ENCODE data around the gene FOSL1. TPM values are rescaled to one million over a fixed set of nuclear protein-coding genes. Genes with fewer than 3 reads are reported as not detected.

The FOSL1 gene
- total RNA-seq, 5 donors from 2014 or later (not counting 1 experiment from before 2014, with no cell fraction given): 0.49 to 1.6 (median 0.65) TPM

GRCh38 chr11:65915101-65915820, 15.1 kb upstream of the FOSL1 start:
- ChIA-PET CTCF (interaction anchor here in 1 of 2 donors (0.7 kb wide), 2 partner anchors 14 to 48 kb away, joined by 3 to 4 read pairs; no protein-coding TSS in a partner anchor), POLR2A (no interaction called here)
- no peak for DNase-seq
- Histone ChIP-seq H3K9me3 (no peaks in the 10 kb centered on the region), H3K27me3 (replicated peaks in 1 of 2; ENCODE audit: control insufficient read depth in 2 of 2, extremely low read depth in 1 of 2, insufficient read depth in 2 of 2, low read length in 1 of 2) (peaks cover 0 to 17% of the 10 kb centered on the region in 2 experiments), H3K4me3 (ENCODE audit: control insufficient read depth in 1 of 2, extremely low read depth in 1 of 2, low read length in 1 of 2) (no peak overlapping the region), H3K36me3 (ENCODE audit: control insufficient read depth in 2 of 2, extremely low read depth in 1 of 2, insufficient read depth in 1 of 2, low read length in 1 of 2) (peaks cover 0 to 12% of the 10 kb centered on the region in 2 donors), H3K4me1 (ENCODE audit: control insufficient read depth in 1 of 2, extremely low read depth in 1 of 2, insufficient read depth in 2 of 2, low read length in 2 of 2) (peaks cover 18 to 44% of the 10 kb centered on the region in 2 experiments), H3K27ac (ENCODE audit: low read length) (no peak overlapping the region)
- H3K27me3 Mint-ChIP-seq: no peaks in the 10 kb centered on the region
- peaks cover 29 to 36% (median 29%) of the 10 kb centered on the region in 3 donors for H3K4me1 Mint-ChIP-seq
- peak overlapping the region in 1 of 2 donors; percentile 2 for H3K27ac Mint-ChIP-seq
- peaks cover 7% of the 10 kb centered on the region for H3K36me3 Mint-ChIP-seq
- H3K4me3 Mint-ChIP-seq: no peak overlapping the region
- 87% methylated on average over 9 of the region's 10 CpGs for WGBS (ENCODE audit: insufficient coverage)
- ATAC-seq (replicated peaks in 1 of 4): no peak
- no peaks in the 10 kb centered on the region for H3K9me3 Mint-ChIP-seq

GRCh38 chr11:65912845-65913244, 12.7 kb upstream of the FOSL1 start:
- peaks cover 0 to 24% of the 10 kb centered on the region in 2 experiments for H3K27me3 ChIP-seq (replicated peaks in 1 of 2; ENCODE audit: control insufficient read depth in 2 of 2, extremely low read depth in 1 of 2, insufficient read depth in 2 of 2, low read length in 1 of 2)
- ChIA-PET CTCF (no interaction called here), POLR2A (no interaction called here)
- Mint-ChIP-seq H3K4me1 (peaks cover 24 to 33% (median 32%) of the 10 kb centered on the region in 3 donors), H3K4me3 (no peak overlapping the region), H3K9me3 (no peaks in the 10 kb centered on the region), H3K27me3 (peaks cover 0 to 4% of the 10 kb centered on the region in 2 donors), H3K36me3 (peaks cover 7% of the 10 kb centered on the region), H3K27ac (no peak overlapping the region)
- no peaks in the 10 kb centered on the region for H3K9me3 ChIP-seq
- peaks cover 0 to 11% of the 10 kb centered on the region in 2 donors for H3K36me3 ChIP-seq (ENCODE audit: control insufficient read depth in 2 of 2, extremely low read depth in 1 of 2, insufficient read depth in 1 of 2, low read length in 1 of 2)
- no peak overlapping the region for H3K27ac ChIP-seq (ENCODE audit: low read length)
- H3K4me3 ChIP-seq (ENCODE audit: control insufficient read depth in 1 of 2, extremely low read depth in 1 of 2, low read length in 1 of 2): no peak overlapping the region
- DNase-seq: no peak
- 72% methylated on average over 3 of the region's 4 CpGs for WGBS (ENCODE audit: insufficient coverage)
- peaks cover 12 to 37% of the 10 kb centered on the region in 2 experiments for H3K4me1 ChIP-seq (ENCODE audit: control insufficient read depth in 1 of 2, extremely low read depth in 1 of 2, insufficient read depth in 2 of 2, low read length in 2 of 2)
- ATAC-seq (replicated peaks in 1 of 4): no peak

GRCh38 chr11:65911682-65912568, 11.7 kb upstream of the FOSL1 start:
- H3K27me3 ChIP-seq (replicated peaks in 1 of 2; ENCODE audit: control insufficient read depth in 2 of 2, extremely low read depth in 1 of 2, insufficient read depth in 2 of 2, low read length in 1 of 2): peaks cover 0 to 31% of the 10 kb centered on the region in 2 experiments
- no peak for DNase-seq
- Mint-ChIP-seq H3K36me3 (peaks cover 5% of the 10 kb centered on the region), H3K27me3 (peaks cover under 1 to 4% of the 10 kb centered on the region in 2 donors), H3K4me1 (peaks cover 20 to 28% (median 26%) of the 10 kb centered on the region in 3 donors), H3K27ac (no peak overlapping the region), H3K9me3 (no peaks in the 10 kb centered on the region), H3K4me3 (no peak overlapping the region)
- POLR2A ChIA-PET: no interaction called here
- no peak overlapping the region for H3K27ac ChIP-seq (ENCODE audit: low read length)
- H3K4me1 ChIP-seq (ENCODE audit: control insufficient read depth in 1 of 2, extremely low read depth in 1 of 2, insufficient read depth in 2 of 2, low read length in 2 of 2): peaks cover 3 to 28% of the 10 kb centered on the region in 2 experiments
- H3K9me3 ChIP-seq: no peaks in the 10 kb centered on the region
- no peak for ATAC-seq (replicated peaks in 1 of 4)
- 61% methylated on average over 10 of the region's 14 CpGs for WGBS (ENCODE audit: insufficient coverage)
- no peak overlapping the region for H3K4me3 ChIP-seq (ENCODE audit: control insufficient read depth in 1 of 2, extremely low read depth in 1 of 2, low read length in 1 of 2)
- H3K36me3 ChIP-seq (ENCODE audit: control insufficient read depth in 2 of 2, extremely low read depth in 1 of 2, insufficient read depth in 1 of 2, low read length in 1 of 2): peaks cover 0 to 3% of the 10 kb centered on the region in 2 donors
- CTCF ChIA-PET: no interaction called here

GRCh38 chr11:65907878-65908277, 7.7 kb upstream of the FOSL1 start:
- Mint-ChIP-seq H3K4me3 (no peak overlapping the region), H3K27ac (no peak overlapping the region), H3K36me3 (no peaks in the 10 kb centered on the region), H3K9me3 (no peaks in the 10 kb centered on the region), H3K27me3 (peaks cover 1 to 4% of the 10 kb centered on the region in 2 donors), H3K4me1 (peaks cover 0 to 7% (median 6%) of the 10 kb centered on the region in 3 donors)
- ATAC-seq (replicated peaks in 1 of 4): no peak
- Histone ChIP-seq H3K27ac (ENCODE audit: low read length) (no peak overlapping the region), H3K36me3 (ENCODE audit: control insufficient read depth in 2 of 2, extremely low read depth in 1 of 2, insufficient read depth in 1 of 2, low read length in 1 of 2) (no peaks in the 10 kb centered on the region), H3K4me1 (ENCODE audit: control insufficient read depth in 1 of 2, extremely low read depth in 1 of 2, insufficient read depth in 2 of 2, low read length in 2 of 2) (peaks cover 0 to 8% of the 10 kb centered on the region in 2 experiments), H3K4me3 (ENCODE audit: control insufficient read depth in 1 of 2, extremely low read depth in 1 of 2, low read length in 1 of 2) (no peak overlapping the region), H3K9me3 (no peaks in the 10 kb centered on the region), H3K27me3 (replicated peaks in 1 of 2; ENCODE audit: control insufficient read depth in 2 of 2, extremely low read depth in 1 of 2, insufficient read depth in 2 of 2, low read length in 1 of 2) (peaks cover 0 to 42% of the 10 kb centered on the region in 2 experiments)
- no peak for DNase-seq
- CTCF ChIA-PET: no interaction called here
- POLR2A ChIA-PET: no interaction called here
- 89% methylated on average over 5 of the region's 6 CpGs for WGBS (ENCODE audit: insufficient coverage)

GRCh38 chr11:65906602-65907001, 6.4 kb upstream of the FOSL1 start:
- Mint-ChIP-seq H3K9me3 (no peaks in the 10 kb centered on the region), H3K4me1 (peaks cover 0 to 10% (median 6%) of the 10 kb centered on the region in 3 donors), H3K4me3 (no peak overlapping the region), H3K27ac (no peak overlapping the region), H3K27me3 (peaks cover 1 to 4% of the 10 kb centered on the region in 2 donors), H3K36me3 (no peaks in the 10 kb centered on the region)
- ATAC-seq (replicated peaks in 1 of 4) (no peak), DNase-seq (no peak)
- no peaks in the 10 kb centered on the region for H3K9me3 ChIP-seq
- 63% methylated on average over 1 of the region's 5 CpGs for WGBS (ENCODE audit: insufficient coverage)
- peaks cover 0 to 41% of the 10 kb centered on the region in 2 experiments for H3K27me3 ChIP-seq (replicated peaks in 1 of 2; ENCODE audit: control insufficient read depth in 2 of 2, extremely low read depth in 1 of 2, insufficient read depth in 2 of 2, low read length in 1 of 2)
- CTCF ChIA-PET: interaction anchor here (0.5 to 1.5 kb wide), 2 partner anchors 16 to 101 kb away, joined by 3 to 4 read pairs; partner anchors contain the start of gene CCDC85B (in 1 of the 2)
- H3K36me3 ChIP-seq (ENCODE audit: control insufficient read depth in 2 of 2, extremely low read depth in 1 of 2, insufficient read depth in 1 of 2, low read length in 1 of 2): no peaks in the 10 kb centered on the region
- no peak overlapping the region for H3K4me3 ChIP-seq (ENCODE audit: control insufficient read depth in 1 of 2, extremely low read depth in 1 of 2, low read length in 1 of 2)
- POLR2A ChIA-PET: interaction anchor here in 1 of 2 donors (0.5 kb wide), 1 partner anchor 311 kb away, joined by 3 read pairs; the partner anchor contains the start of gene KCNK7
- no peak overlapping the region for H3K27ac ChIP-seq (ENCODE audit: low read length)
- peaks cover 0 to 9% of the 10 kb centered on the region in 2 experiments for H3K4me1 ChIP-seq (ENCODE audit: control insufficient read depth in 1 of 2, extremely low read depth in 1 of 2, insufficient read depth in 2 of 2, low read length in 2 of 2)

- POLR2A ChIA-PET: no interaction called here
- Histone ChIP-seq H3K27ac (ENCODE audit: low read length) (no peak overlapping the region), H3K4me1 (ENCODE audit: control insufficient read depth in 1 of 2, extremely low read depth in 1 of 2, insufficient read depth in 2 of 2, low read length in 2 of 2) (peaks cover 7 to 27% of the 10 kb centered on the region in 2 experiments), H3K36me3 (ENCODE audit: control insufficient read depth in 2 of 2, extremely low read depth in 1 of 2, insufficient read depth in 1 of 2, low read length in 1 of 2) (no peaks in the 10 kb centered on the region), H3K9me3 (no peaks in the 10 kb centered on the region), H3K4me3 (ENCODE audit: control insufficient read depth in 1 of 2, extremely low read depth in 1 of 2, low read length in 1 of 2) (no peak overlapping the region), H3K27me3 (replicated peaks in 1 of 2; ENCODE audit: control insufficient read depth in 2 of 2, extremely low read depth in 1 of 2, insufficient read depth in 2 of 2, low read length in 1 of 2) (peaks cover 0 to 42% of the 10 kb centered on the region in 2 experiments)
- DNase-seq (no peak), ATAC-seq (replicated peaks in 1 of 4) (no peak)
- CTCF ChIA-PET: no interaction called here
- Mint-ChIP-seq H3K4me1 (peaks cover 3 to 13% (median 5%) of the 10 kb centered on the region in 3 donors), H3K9me3 (no peaks in the 10 kb centered on the region), H3K27ac (no peak overlapping the region), H3K4me3 (no peak overlapping the region), H3K27me3 (peaks cover 0 to 3% of the 10 kb centered on the region in 2 donors), H3K36me3 (no peaks in the 10 kb centered on the region)
- 88% methylated on average over 8 of the region's 8 CpGs for WGBS (ENCODE audit: insufficient coverage)
Observed at GRCh38 chr11:65903715-65904114, 3.5 kb upstream of the FOSL1 start.
